Stimulated activated CD8-positive, alpha-beta memory T cell treated with anti-CD3 and anti-CD28 coated beads, Interleukin-4, amount 100 ng/mL, for 48 hours (primary cell): ENCODE results near the gene SNAI3.
A peak's percentile ranks its signal among the peaks of the same experiment; 100 is the strongest.

Experiments
- DNase-seq: peaks from one replicate; pipeline ENCODE4 v3.0.0-alpha.2; 2020

Gene SNAI3

DNA sequence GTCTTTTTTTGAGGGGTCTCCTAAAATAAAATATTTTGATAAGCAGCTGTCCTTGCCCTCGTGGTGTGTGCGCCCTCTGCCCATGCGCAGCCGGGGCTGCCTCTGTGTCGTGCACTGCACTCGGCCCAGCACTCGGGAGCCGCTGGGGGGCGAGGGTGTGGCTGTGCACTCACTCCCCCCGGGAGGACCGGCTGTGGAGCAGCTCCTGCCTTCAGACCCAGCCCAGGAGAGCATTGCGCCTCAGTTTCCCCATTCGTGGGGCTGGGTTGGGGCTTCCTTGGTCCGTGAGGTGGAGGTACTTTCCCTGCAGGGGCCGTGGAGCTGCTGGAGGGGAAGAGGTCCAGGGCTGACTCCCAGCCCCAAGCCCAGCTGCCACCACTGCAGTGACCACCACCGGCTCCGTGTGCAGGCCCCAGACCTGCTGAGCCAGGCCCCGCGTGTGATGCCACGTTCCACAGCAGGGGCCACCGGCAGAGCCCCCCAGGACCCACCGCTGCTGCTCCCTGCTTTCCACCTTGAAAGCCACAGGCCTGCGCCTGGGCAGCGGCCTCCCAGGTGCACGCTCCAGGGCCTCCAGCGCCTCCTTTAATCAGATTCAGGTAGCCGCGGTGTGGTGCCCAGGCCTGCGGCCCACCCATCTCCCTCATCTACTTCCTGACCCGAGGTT is 54.3 kb downstream of the SNAI3 start:
- no peak for DNase-seq

GRCh38 chr16:88631384-88631783 is 54.9 kb downstream of the SNAI3 start:
- no peak for DNase-seq

DNA sequence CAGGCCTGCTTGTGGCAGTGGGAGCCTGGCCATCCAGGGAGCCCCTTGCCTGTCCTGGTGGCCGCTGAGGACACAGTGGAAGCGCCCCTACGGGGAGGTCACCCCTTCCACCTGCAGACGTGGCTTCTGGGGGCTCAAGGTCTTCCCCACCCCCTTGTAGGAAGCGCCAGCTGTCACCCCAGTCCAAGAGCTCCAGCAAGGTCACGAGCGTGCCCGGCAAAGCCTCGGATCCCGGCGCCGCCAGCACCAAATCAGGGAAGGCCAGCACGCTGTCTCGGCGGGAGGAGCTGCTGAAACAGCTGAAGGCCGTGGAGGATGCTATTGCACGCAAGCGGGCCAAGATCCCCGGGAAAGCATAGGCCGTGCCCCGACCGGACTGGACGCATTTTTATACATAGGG is 55.4 kb downstream of the SNAI3 start:
- DNase-seq, result no peak

- DNase-seq, result no peak
Observed at GRCh38 chr16:88630433-88630832, 55.9 kb downstream of the SNAI3 start.

- DNase-seq, result no peak
Observed at GRCh38 chr16:88629835-88630234, 56.5 kb downstream of the SNAI3 start.

- DNase-seq, result peak; percentile 43
Observed at GRCh38 chr16:88628512-88628974, 57.8 kb downstream of the SNAI3 start.
